Activated CD4-positive, alpha-beta T cell treated with anti-CD3 and anti-CD28 coated beads, Interleukin-2, amount 10 ng/mL, durations not matched to agents 24 days and 14 days (primary cell): ENCODE data around the gene ASCC3. TPM values are rescaled to one million over a fixed set of nuclear protein-coding genes. Genes with fewer than 3 reads are reported as not detected.

ENCODE experiments used
- DNase-seq: peaks from one replicate; pipeline ENCODE4 v3.0.0; 2022
- H3K27ac Mint-ChIP-seq: one replicate; pipeline ENCODE4 v1.8.0; 2022; ENCODE audit warnings: mild to moderate bottlenecking, mixed read lengths
- H3K27me3 Mint-ChIP-seq: one replicate; pipeline ENCODE4 v1.8.0; 2022; ENCODE audit warnings: mixed read lengths
- H3K36me3 Mint-ChIP-seq: one replicate; pipeline ENCODE4 v1.8.0; 2022; ENCODE audit warnings: low read depth, mild to moderate bottlenecking, mixed read lengths
- H3K4me1 Mint-ChIP-seq: one replicate; pipeline ENCODE4 v1.8.0; 2021; ENCODE audit warnings: mixed read lengths
- H3K4me3 Mint-ChIP-seq: one replicate; pipeline ENCODE4 v1.8.0; 2022; ENCODE audit warnings: mild to moderate bottlenecking, moderate library complexity, mixed read lengths
- H3K9me3 Mint-ChIP-seq: one replicate; pipeline ENCODE4 v1.8.0; 2021; ENCODE audit warnings: mixed read lengths
- intact Hi-C: fragments of 100-400 bp; cut with micrococcal nuclease; formaldehyde crosslinking; loops from one replicate; pipeline ENCODE4 v1.15.1; 2023
- total RNA-seq: library from RNA; stranded (reverse); gene quantifications from 2 replicates; pipeline ENCODE4 v1.2.3, GENCODE V29; 2022

ASCC3 gene
- total RNA-seq, 1 donor from 2014 or later: 68.9 TPM

DNA sequence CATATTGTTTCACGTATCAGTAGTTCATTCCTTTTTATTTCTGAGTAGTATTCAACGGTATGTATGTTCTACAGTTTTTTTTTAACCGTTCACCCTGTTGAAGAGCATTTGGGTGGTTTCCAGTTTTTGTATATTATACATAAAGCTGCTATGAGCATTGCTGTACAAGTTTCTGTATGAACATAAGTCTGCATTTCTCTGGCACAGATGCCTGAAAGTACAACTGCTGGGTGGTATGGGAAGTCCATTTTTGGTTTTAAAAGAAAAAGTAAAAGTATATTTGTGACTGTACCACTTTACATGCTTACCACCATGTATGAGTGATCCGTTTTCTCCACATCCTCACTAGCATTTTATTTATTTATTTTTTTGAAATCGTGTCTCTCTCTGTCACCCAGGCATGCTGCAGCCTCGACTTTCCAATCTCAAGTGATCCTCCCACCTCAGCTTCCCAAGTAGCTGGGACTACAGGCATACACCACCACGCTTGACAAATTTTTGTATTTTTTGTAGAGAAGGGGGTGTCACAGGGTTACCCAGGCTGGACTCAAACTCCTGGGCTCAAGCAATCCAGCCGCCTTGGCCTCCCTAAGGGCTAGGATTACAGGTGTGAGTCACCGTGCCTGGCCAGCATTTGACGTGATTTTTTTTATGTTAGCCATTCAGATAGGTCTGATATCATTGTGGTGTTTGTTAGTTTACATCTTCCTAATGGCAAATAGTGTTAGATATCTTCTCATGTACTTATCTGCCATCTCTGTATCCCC lies 405.4 kb downstream of the ASCC3 start:
- Mint-ChIP-seq H3K36me3 (no peaks in the 10 kb centered on the region), H3K4me1 (peaks cover 11% of the 10 kb centered on the region), H3K27me3 (peaks cover 47% of the 10 kb centered on the region), H3K4me3 (no peak overlapping the region), H3K9me3 (no peaks in the 10 kb centered on the region), H3K27ac (no peak overlapping the region)
- intact Hi-C loops: loop anchor here (5.0 to 10.0 kb wide), 4 partner anchors 187 to 608 kb away; no protein-coding TSS in a partner anchor
- no peak for DNase-seq

- H3K27me3 Mint-ChIP-seq: peaks cover 67% of the 10 kb centered on the region
- H3K27ac Mint-ChIP-seq: no peak overlapping the region
Measured at GRCh38 chr6:100473182-100473581, 407.9 kb downstream of the ASCC3 start.

GRCh38 chr6:100472674-100473073 lies 408.5 kb downstream of the ASCC3 start:
- H3K4me1 Mint-ChIP-seq: peaks cover 15% of the 10 kb centered on the region
- peak; percentile 74 for DNase-seq
- H3K4me3 Mint-ChIP-seq: no peak overlapping the region
- H3K27ac Mint-ChIP-seq: no peak overlapping the region
- H3K36me3 Mint-ChIP-seq: peaks cover 4% of the 10 kb centered on the region
- peaks cover 5% of the 10 kb centered on the region for H3K9me3 Mint-ChIP-seq
- peaks cover 72% of the 10 kb centered on the region for H3K27me3 Mint-ChIP-seq
- intact Hi-C loops: loop anchor here (10.0 kb wide), 1 partner anchor 248 kb away; no protein-coding TSS in a partner anchor

More at GRCh38 chr6:100473182-100473581, 407.9 kb downstream of the ASCC3 start:
- intact Hi-C loops: loop anchor here (10.0 kb wide), 1 partner anchor 248 kb away; no protein-coding TSS in a partner anchor
- no peak overlapping the region for H3K4me3 Mint-ChIP-seq
- peaks cover 11% of the 10 kb centered on the region for H3K4me1 Mint-ChIP-seq
- no peak for DNase-seq
- no peaks in the 10 kb centered on the region for H3K9me3 Mint-ChIP-seq
- H3K36me3 Mint-ChIP-seq: peaks cover 1% of the 10 kb centered on the region

DNA sequence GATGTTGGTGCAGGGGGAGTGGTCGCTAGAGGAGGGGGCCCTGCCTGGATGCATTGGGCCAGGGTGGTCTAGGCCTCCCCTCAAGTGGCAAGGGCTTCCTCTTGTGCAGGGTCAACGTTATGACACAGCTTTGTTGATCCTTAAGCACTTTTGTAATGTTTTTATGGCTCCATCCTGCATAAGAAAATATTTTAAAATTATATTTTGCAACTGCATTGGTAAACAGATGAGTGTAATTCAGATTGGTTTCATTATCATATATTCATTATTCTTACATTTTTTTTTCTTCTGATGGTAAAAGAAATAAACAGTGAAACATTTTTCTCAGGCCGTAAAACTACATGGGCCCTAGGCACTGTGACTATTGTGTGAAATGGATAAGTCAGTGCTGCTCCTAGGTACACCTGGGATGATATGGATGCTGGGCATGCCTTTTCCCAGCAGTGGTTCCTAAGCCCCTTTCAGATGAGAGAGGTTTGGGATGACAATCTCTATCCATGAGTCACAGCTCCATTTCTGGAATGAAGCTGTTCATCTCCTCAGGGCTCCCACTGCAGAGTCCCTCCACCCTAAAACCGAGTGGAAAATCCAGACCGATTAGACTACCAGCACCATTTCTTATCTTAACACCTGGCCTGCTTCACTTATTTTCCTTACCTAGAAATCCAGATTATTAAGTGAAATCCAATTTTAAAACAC lies 410.6 kb downstream of the ASCC3 start:
- Mint-ChIP-seq H3K9me3 (peaks cover 13% of the 10 kb centered on the region), H3K4me1 (peaks cover 18% of the 10 kb centered on the region), H3K27ac (no peak overlapping the region), H3K4me3 (no peak overlapping the region), H3K27me3 (peaks cover 84% of the 10 kb centered on the region), H3K36me3 (peaks cover 6% of the 10 kb centered on the region)
- intact Hi-C loops: loop anchor here (10.0 kb wide), 1 partner anchor 246 kb away; no protein-coding TSS in a partner anchor
- no peak for DNase-seq

GRCh38 chr6:100469101-100469859 lies 411.8 kb downstream of the ASCC3 start:
- peaks cover 18% of the 10 kb centered on the region for H3K4me1 Mint-ChIP-seq
- no peak overlapping the region for H3K4me3 Mint-ChIP-seq
- H3K9me3 Mint-ChIP-seq: peaks cover 16% of the 10 kb centered on the region
- peaks cover 9% of the 10 kb centered on the region for H3K36me3 Mint-ChIP-seq
- H3K27ac Mint-ChIP-seq: no peak overlapping the region
- H3K27me3 Mint-ChIP-seq: peaks cover 85% of the 10 kb centered on the region
- intact Hi-C loops: no loop called here
- no peak for DNase-seq

- peaks cover 19% of the 10 kb centered on the region for H3K9me3 Mint-ChIP-seq
Measured at GRCh38 chr6:100468016-100468622, 413.0 kb downstream of the ASCC3 start.

GRCh38 chr6:100467129-100468015 lies 413.8 kb downstream of the ASCC3 start:
- intact Hi-C loops: loop anchor here (1.0 to 2.0 kb wide), 3 partner anchors 12 to 865 kb away; no protein-coding TSS in a partner anchor
- H3K4me3 Mint-ChIP-seq: no peak overlapping the region
- peaks cover 20% of the 10 kb centered on the region for H3K9me3 Mint-ChIP-seq
- peaks cover 13% of the 10 kb centered on the region for H3K36me3 Mint-ChIP-seq
- H3K4me1 Mint-ChIP-seq: peaks cover 15% of the 10 kb centered on the region
- H3K27ac Mint-ChIP-seq: no peak overlapping the region
- no peak for DNase-seq
- peaks cover 86% of the 10 kb centered on the region for H3K27me3 Mint-ChIP-seq

More at GRCh38 chr6:100468016-100468622, 413.0 kb downstream of the ASCC3 start:
- no peak overlapping the region for H3K4me3 Mint-ChIP-seq
- intact Hi-C loops: loop anchor here (1.0 kb wide), 1 partner anchor 13 kb away; no protein-coding TSS in a partner anchor
- H3K27ac Mint-ChIP-seq: no peak overlapping the region
- peaks cover 87% of the 10 kb centered on the region for H3K27me3 Mint-ChIP-seq
- peaks cover 12% of the 10 kb centered on the region for H3K36me3 Mint-ChIP-seq
- no peak for DNase-seq
- H3K4me1 Mint-ChIP-seq: peaks cover 20% of the 10 kb centered on the region

GRCh38 chr6:100466410-100467128 lies 414.6 kb downstream of the ASCC3 start:
- peaks cover 13% of the 10 kb centered on the region for H3K36me3 Mint-ChIP-seq
- peaks cover 20% of the 10 kb centered on the region for H3K9me3 Mint-ChIP-seq
- no peak for DNase-seq
- no peak overlapping the region for H3K4me3 Mint-ChIP-seq
- peaks cover 88% of the 10 kb centered on the region for H3K27me3 Mint-ChIP-seq
- peaks cover 17% of the 10 kb centered on the region for H3K4me1 Mint-ChIP-seq
- intact Hi-C loops: loop anchor here (2.0 kb wide), 2 partner anchors 20 to 864 kb away; no protein-coding TSS in a partner anchor
- peak overlapping the region; percentile 42 for H3K27ac Mint-ChIP-seq

DNA sequence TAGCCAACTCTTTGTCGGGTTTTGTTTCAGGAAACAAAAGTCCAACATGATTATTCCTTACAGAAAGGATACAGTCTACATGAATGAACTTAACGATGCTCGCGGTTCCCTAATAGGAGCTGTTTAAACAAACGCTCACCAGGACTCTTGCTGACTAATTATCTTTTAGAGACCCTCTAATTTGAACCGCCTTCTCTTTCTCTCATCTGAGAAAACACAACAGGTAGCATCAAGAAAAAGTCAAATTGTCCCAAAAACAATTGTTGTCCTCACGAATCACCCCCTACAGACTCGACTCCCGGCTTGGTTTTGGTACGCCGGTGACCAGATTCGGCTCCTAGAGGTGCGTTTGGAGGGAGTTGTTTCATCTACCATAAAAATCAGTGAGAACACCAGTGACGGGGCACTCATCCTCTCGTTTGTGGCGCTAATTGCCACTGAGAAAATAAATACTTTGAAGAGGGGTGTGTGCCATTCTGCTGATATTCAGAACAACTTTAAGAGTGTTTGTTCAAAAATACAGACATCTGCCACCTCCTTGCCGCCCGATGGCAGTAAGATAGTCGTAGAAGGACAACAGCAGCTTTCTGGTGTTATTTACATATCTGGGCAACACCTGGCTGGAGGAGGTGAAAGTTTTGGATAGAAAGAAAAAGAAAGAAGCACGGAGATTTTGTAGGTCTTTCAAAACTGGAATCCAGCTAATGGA lies 415.3 kb downstream of the ASCC3 start:
- peaks cover 19% of the 10 kb centered on the region for H3K4me1 Mint-ChIP-seq
- H3K4me3 Mint-ChIP-seq: no peak overlapping the region
- intact Hi-C loops: loop anchor here (2.0 kb wide), 2 partner anchors 19 to 863 kb away; no protein-coding TSS in a partner anchor
- H3K27ac Mint-ChIP-seq: peak overlapping the region; percentile 42
- DNase-seq: no peak
- H3K9me3 Mint-ChIP-seq: peaks cover 20% of the 10 kb centered on the region
- peaks cover 13% of the 10 kb centered on the region for H3K36me3 Mint-ChIP-seq
- H3K27me3 Mint-ChIP-seq: peaks cover 85% of the 10 kb centered on the region

GRCh38 chr6:100464903-100465700 lies 416.0 kb downstream of the ASCC3 start, which contains the start of gene SIM1:
TSS of gene SIM1 (minus strand) at chr6:100464921. CDS start at chr6:100463468, 1,453 bp downstream.
- H3K9me3 Mint-ChIP-seq: peaks cover 20% of the 10 kb centered on the region
- peaks cover 85% of the 10 kb centered on the region for H3K27me3 Mint-ChIP-seq
- H3K27ac Mint-ChIP-seq: peak within 1 kb of the TSS; percentile 20
- no peak within 1 kb of the TSS for H3K4me3 Mint-ChIP-seq
- H3K4me1 Mint-ChIP-seq: peaks cover 19% of the 10 kb centered on the region
- no peak for DNase-seq
- intact Hi-C loops: loop anchor here (5.0 kb wide), 1 partner anchor 1633 kb away; the partner anchor contains the start of gene POU3F2
- H3K36me3 Mint-ChIP-seq: peaks cover 15% of the 10 kb centered on the region
